Smooth muscle cell (in vitro differentiated cells): Measurements from ENCODE around the gene MBNL2. TPM values are rescaled to one million over a fixed set of nuclear protein-coding genes. Genes with fewer than 3 reads are reported as not detected.
A peak's percentile ranks its signal among the peaks of the same experiment; 100 is the strongest.

Source experiments
- DNase-seq: peaks from one replicate; lab custom pipeline; 2025; ENCODE audit not compliant: unreplicated experiment; lab: John Stamatoyannopoulos, UW
- H2AFZ ChIP-seq: fragments of 200-600 bp; sonication (generic); 2 replicates; pipeline ENCODE4 v1.6.0; 2016; ENCODE audit warnings: antibody characterized with exemption, low read depth, mild to moderate bottlenecking
- H3F3A ChIP-seq: fragments of 200-600 bp; sonication (generic); 2 replicates; pipeline ENCODE4 v1.6.0; 2017; ENCODE audit warnings: antibody characterized with exemption, low read depth
- H3K27ac ChIP-seq: fragments of 200-600 bp; sonication (generic); 2 replicates; pipeline ENCODE4 v1.5.1; 2016; ENCODE audit warnings: low read depth, mild to moderate bottlenecking
- H3K27me3 ChIP-seq: fragments of 200-600 bp; sonication (generic); 2 replicates; pipeline ENCODE4 v1.6.1; 2016; ENCODE audit warnings: low read depth, mild to moderate bottlenecking
- H3K36me3 ChIP-seq: fragments of 200-600 bp; sonication (generic); 2 replicates; pipeline ENCODE4 v1.5.1; 2016; ENCODE audit warnings: low read depth
- H3K4me1 ChIP-seq: fragments of 200-600 bp; sonication (generic); 2 replicates; pipeline ENCODE4 v1.5.1; 2016; ENCODE audit warnings: low read depth
- H3K4me2 ChIP-seq: fragments of 200-600 bp; sonication (generic); 2 replicates; pipeline ENCODE4 v1.6.0; 2016; ENCODE audit warnings: mild to moderate bottlenecking
- H3K4me3 ChIP-seq: fragments of 200-600 bp; sonication (generic); 2 replicates; pipeline ENCODE4 v1.5.1; 2016; ENCODE audit warnings: mild to moderate bottlenecking
- H3K79me2 ChIP-seq: fragments of 200-600 bp; sonication (generic); 2 replicates; pipeline ENCODE4 v1.6.0; 2016; ENCODE audit warnings: low read depth, mild to moderate bottlenecking
- H3K9ac ChIP-seq: fragments of 200-600 bp; sonication (generic); 2 replicates; pipeline ENCODE4 v1.6.0; 2016; ENCODE audit warnings: low read depth
- H3K9me3 ChIP-seq: fragments of 200-600 bp; sonication (generic); replicated peaks from 2 replicates; pipeline ENCODE4 v1.5.1; 2016; ENCODE audit warnings: low read depth
- H4K20me1 ChIP-seq: fragments of 200-600 bp; sonication (generic); 2 replicates; pipeline ENCODE4 v1.6.0; 2016; ENCODE audit warnings: low read depth
- CTCF ChIP-seq: fragments of 200-600 bp; sonication (generic); IDR thresholded peaks from 2 replicates; pipeline ENCODE4 v1.5.1; 2017; ENCODE audit warnings: borderline replicate concordance, mild to moderate bottlenecking, antibody characterized with exemption; ENCODE audit not compliant: insufficient read depth, poor library complexity, severe bottlenecking
- WGBS: methylation state at CpG from one replicate; pipeline ENCODE4 v1.1.7; 2016; ENCODE audit warnings: low lambda C conversion rate; 5-methylcytosine and 5-hydroxymethylcytosine counted together
- polyA plus RNA-seq: library from polyadenylated mRNA; unstranded; fragments of >200 nt; fragmentation: Nextera tagmentation; extraction: Ambion mirVana; gene quantifications from 2 replicates; pipeline ENCODE4 v1.2.1, GENCODE V29; 2016
- total RNA-seq: library from RNA; depleted of rRNA; stranded (reverse); fragments of >200 nt; gene quantifications from 2 replicates; pipeline ENCODE4 v1.2.3, GENCODE V29; 2014

The MBNL2 gene
- total and polyA plus RNA-seq, 2 experiments from 2014 or later: 33.7 to 120 TPM

DNA sequence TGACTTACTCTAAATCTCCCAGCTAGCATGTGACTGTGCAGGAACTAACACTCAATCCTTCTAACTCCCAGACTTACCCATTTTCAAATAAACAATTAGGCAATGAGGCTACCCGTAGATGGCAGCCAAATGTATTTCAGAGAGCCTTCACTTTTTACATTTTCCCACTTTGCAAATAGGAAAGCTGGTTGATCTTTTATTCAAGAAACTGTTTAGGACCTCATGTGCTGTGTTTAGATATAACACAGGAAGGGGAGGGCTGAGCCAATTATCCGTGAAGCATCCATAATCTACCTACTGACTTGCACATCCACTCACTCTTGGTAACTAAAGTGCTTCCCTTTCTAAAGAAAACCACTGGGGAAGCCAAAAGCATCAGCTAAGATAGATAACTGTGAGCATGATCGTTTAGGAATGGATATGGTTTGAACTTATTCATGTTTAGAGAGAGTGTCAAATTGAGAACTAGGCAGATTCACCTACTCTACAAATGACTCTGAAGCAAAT, 33.4 kb downstream of the MBNL2 start:
- H3K27ac ChIP-seq: peak overlapping the region; percentile 98
- peaks cover 47% of the 10 kb centered on the region for H3K4me1 ChIP-seq
- DNase-seq: no peak
- no peak overlapping the region for H3K4me3 ChIP-seq
- peaks cover 8% of the 10 kb centered on the region for H4K20me1 ChIP-seq
- peaks cover 38% of the 10 kb centered on the region for H3K79me2 ChIP-seq
- no peaks in the 10 kb centered on the region for H3K36me3 ChIP-seq
- WGBS: 27% methylated on average over 3 of the region's 3 CpGs
- no peak for TF ChIP-seq CTCF
- H2AFZ ChIP-seq: no peak overlapping the region
- no peaks in the 10 kb centered on the region for H3K27me3 ChIP-seq
- H3K9me3 ChIP-seq: no peaks in the 10 kb centered on the region
- peak overlapping the region; percentile 72 for H3K4me2 ChIP-seq
- peak overlapping the region; percentile 83 for H3K9ac ChIP-seq
- peaks cover 45% of the 10 kb centered on the region for H3F3A ChIP-seq

- Histone ChIP-seq H3K27ac (peak overlapping the region; percentile 98), H2AFZ (no peak overlapping the region), H3K27me3 (no peaks in the 10 kb centered on the region), H3K36me3 (no peaks in the 10 kb centered on the region), H3K9ac (peak overlapping the region; percentile 91), H3K9me3 (no peaks in the 10 kb centered on the region), H3K4me1 (peaks cover 47% of the 10 kb centered on the region), H3K4me2 (peak overlapping the region; percentile 73), H3K4me3 (no peak overlapping the region), H4K20me1 (peaks cover under 1% of the 10 kb centered on the region), H3K79me2 (peaks cover 37% of the 10 kb centered on the region), H3F3A (peaks cover 53% of the 10 kb centered on the region)
- DNase-seq: no peak
- no peak for TF ChIP-seq CTCF
- WGBS: 4% methylated on average over 5 of the region's 5 CpGs
Measured at GRCh38 chr13:97256343-97256783, 34.2 kb downstream of the MBNL2 start.

GRCh38 chr13:97257228-97257755, 35.2 kb downstream of the MBNL2 start:
- WGBS: 74% methylated on average over 6 of the region's 6 CpGs
- peaks cover 37% of the 10 kb centered on the region for H3K79me2 ChIP-seq
- H3K4me3 ChIP-seq: no peak overlapping the region
- H3K9me3 ChIP-seq: no peaks in the 10 kb centered on the region
- no peaks in the 10 kb centered on the region for H4K20me1 ChIP-seq
- no peak for TF ChIP-seq CTCF
- peaks cover 55% of the 10 kb centered on the region for H3F3A ChIP-seq
- H3K27me3 ChIP-seq: no peaks in the 10 kb centered on the region
- H2AFZ ChIP-seq: no peak overlapping the region
- no peaks in the 10 kb centered on the region for H3K36me3 ChIP-seq
- H3K4me2 ChIP-seq: peak overlapping the region; percentile 73
- peak overlapping the region; percentile 98 for H3K27ac ChIP-seq
- no peak for DNase-seq
- peaks cover 47% of the 10 kb centered on the region for H3K4me1 ChIP-seq
- peak overlapping the region; percentile 91 for H3K9ac ChIP-seq
